ENCODE results near the gene FUT7. TPM values are rescaled to one million over a fixed set of nuclear protein-coding genes. Genes with fewer than 3 reads are reported as not detected.

The FUT7 gene
- total RNA-seq, 1 donor = not detected

- peaks cover 2% of the 10 kb centered on the region for H4K20me1 ChIP-seq (ENCODE audit: insufficient read depth, low read length)
- TF ChIP-seq CTCF (IDR thresholded peaks at IDR 0.05; ENCODE audit: extremely low read depth, low read depth, low read length) = no peak
- H3K79me2 ChIP-seq (ENCODE audit: insufficient read depth, low read length) = peaks cover 10% of the 10 kb centered on the region
- H3K4me2 ChIP-seq (ENCODE audit: insufficient read depth, low read length) = no peak overlapping the region
- H3K4me3 ChIP-seq (ENCODE audit: insufficient read depth, low read length) = no peak overlapping the region
- no peak overlapping the region for H2AFZ ChIP-seq (ENCODE audit: low read length)
- H3K9me3 ChIP-seq (ENCODE audit: low read depth, low read length) = no peaks in the 10 kb centered on the region
- peaks cover 8% of the 10 kb centered on the region for H3K27me3 ChIP-seq (ENCODE audit: insufficient read depth, low read length)
- no peak overlapping the region for H3K27ac ChIP-seq (ENCODE audit: low read depth, low read length)
- peaks cover 12% of the 10 kb centered on the region for H3K4me1 ChIP-seq (ENCODE audit: insufficient read depth, low read length)
- no peaks in the 10 kb centered on the region for H3K36me3 ChIP-seq (ENCODE audit: insufficient read depth, low read length)
- DNase-seq (ENCODE audit: insufficient read length, low spot score, missing footprints) = no peak
Observed at GRCh38 chr9:136990242-136990911, 41.5 kb downstream of the FUT7 start.

GRCh38 chr9:136988872-136989271 is 43.0 kb downstream of the FUT7 start:
- Histone ChIP-seq H3K4me2 (ENCODE audit: insufficient read depth, low read length) (no peak overlapping the region), H3K27ac (ENCODE audit: low read depth, low read length) (no peak overlapping the region), H3K79me2 (ENCODE audit: insufficient read depth, low read length) (peaks cover 10% of the 10 kb centered on the region), H3K4me3 (ENCODE audit: insufficient read depth, low read length) (no peak overlapping the region), H3K27me3 (ENCODE audit: insufficient read depth, low read length) (peaks cover 23% of the 10 kb centered on the region), H3K9me3 (ENCODE audit: low read depth, low read length) (no peaks in the 10 kb centered on the region), H4K20me1 (ENCODE audit: insufficient read depth, low read length) (peaks cover 2% of the 10 kb centered on the region), H3K4me1 (ENCODE audit: insufficient read depth, low read length) (peaks cover 10% of the 10 kb centered on the region), H3K36me3 (ENCODE audit: insufficient read depth, low read length) (no peaks in the 10 kb centered on the region), H2AFZ (ENCODE audit: low read length) (no peak overlapping the region)
- TF ChIP-seq CTCF (IDR thresholded peaks at IDR 0.05; ENCODE audit: extremely low read depth, low read depth, low read length) = no peak
- DNase-seq (ENCODE audit: insufficient read length, low spot score, missing footprints) = no peak

- no peak for TF ChIP-seq CTCF (IDR thresholded peaks at IDR 0.05; ENCODE audit: extremely low read depth, low read depth, low read length)
- no peak overlapping the region for H3K27ac ChIP-seq (ENCODE audit: low read depth, low read length)
- H3K27me3 ChIP-seq (ENCODE audit: insufficient read depth, low read length) = peaks cover 24% of the 10 kb centered on the region
- H3K4me1 ChIP-seq (ENCODE audit: insufficient read depth, low read length) = no peaks in the 10 kb centered on the region
- no peaks in the 10 kb centered on the region for H3K9me3 ChIP-seq (ENCODE audit: low read depth, low read length)
- no peak overlapping the region for H2AFZ ChIP-seq (ENCODE audit: low read length)
- H3K79me2 ChIP-seq (ENCODE audit: insufficient read depth, low read length) = no peaks in the 10 kb centered on the region
- DNase-seq (ENCODE audit: insufficient read length, low spot score, missing footprints) = no peak
- no peaks in the 10 kb centered on the region for H3K36me3 ChIP-seq (ENCODE audit: insufficient read depth, low read length)
- no peak overlapping the region for H3K4me3 ChIP-seq (ENCODE audit: insufficient read depth, low read length)
- H3K4me2 ChIP-seq (ENCODE audit: insufficient read depth, low read length) = no peak overlapping the region
- no peaks in the 10 kb centered on the region for H4K20me1 ChIP-seq (ENCODE audit: insufficient read depth, low read length)
Observed at GRCh38 chr9:136985853-136986252, 46.0 kb downstream of the FUT7 start.

- no peaks in the 10 kb centered on the region for H3K36me3 ChIP-seq (ENCODE audit: insufficient read depth, low read length)
- no peak overlapping the region for H3K4me3 ChIP-seq (ENCODE audit: insufficient read depth, low read length)
- peaks cover 24% of the 10 kb centered on the region for H3K27me3 ChIP-seq (ENCODE audit: insufficient read depth, low read length)
- H3K4me1 ChIP-seq (ENCODE audit: insufficient read depth, low read length) = no peaks in the 10 kb centered on the region
- DNase-seq (ENCODE audit: insufficient read length, low spot score, missing footprints) = no peak
- no peak overlapping the region for H3K4me2 ChIP-seq (ENCODE audit: insufficient read depth, low read length)
- TF ChIP-seq CTCF (IDR thresholded peaks at IDR 0.05; ENCODE audit: extremely low read depth, low read depth, low read length) = no peak
- H3K27ac ChIP-seq (ENCODE audit: low read depth, low read length) = no peak overlapping the region
- H2AFZ ChIP-seq (ENCODE audit: low read length) = no peak overlapping the region
- H3K9me3 ChIP-seq (ENCODE audit: low read depth, low read length) = no peaks in the 10 kb centered on the region
- H4K20me1 ChIP-seq (ENCODE audit: insufficient read depth, low read length) = no peaks in the 10 kb centered on the region
- no peaks in the 10 kb centered on the region for H3K79me2 ChIP-seq (ENCODE audit: insufficient read depth, low read length)
Observed at GRCh38 chr9:136985027-136985602, 46.8 kb downstream of the FUT7 start.

Measured in osteoblast (primary cell).